B cell (primary cell): ENCODE data around the gene SLC2A4. TPM values are rescaled to one million over a fixed set of nuclear protein-coding genes. Genes with fewer than 3 reads are reported as not detected.

ENCODE experiments used
- ATAC-seq: fragments of 200-7000 bp; cut with Tn5 transposase; one replicate; pipeline ENCODE4 v1.10.0; 2021; ENCODE audit warnings: low read depth, mild to moderate bottlenecking, moderate number of reproducible peaks, moderate library complexity
- CTCF ChIA-PET: fragments of 350-600 bp; sonication (Branson Sonifier 250); formaldehyde crosslinking; loops from one replicate; lab custom pipeline; 2021; ENCODE audit warnings: antibody characterized with exemption, inconsistent platforms; lab: Charles Lee
- POLR2A ChIA-PET: fragments of 350-600 bp; sonication (Branson Sonifier 250); formaldehyde crosslinking; loops from one replicate; lab custom pipeline; 2021; ENCODE audit warnings: antibody characterized with exemption; lab: Charles Lee
- DNase-seq: peaks from one replicate; pipeline ENCODE4 v3.0.0; 2013
- H2AFZ ChIP-seq: 2 replicates; pipeline ENCODE4 v1.6.1; 2012; ENCODE audit warnings: mild to moderate bottlenecking, low read depth, low read length; ENCODE audit not compliant: insufficient read depth, poor library complexity, severe bottlenecking
- H3K27ac ChIP-seq, 2 donors: 1 replicate in 1 of 2; 2 replicates in 1 of 2; pipeline ENCODE4 v1.5.1; 2012 to 2013; ENCODE audit warnings: low read length in 2 of 2, mild to moderate bottlenecking in 2 of 2, moderate library complexity in 1 of 2
- H3K27me3 ChIP-seq, 4 experiments: fragments of 200-600 bp in 1 of 4; sonication (generic) in 1 of 4; replicated peaks in 1 of 4; 1 replicate in 2 of 4; 2 replicates in 2 of 4; pipeline versions ENCODE4 v1.6.1 to v1.7.0; 2013 to 2016; ENCODE audit warnings: low read length in 3 of 4, mild to moderate bottlenecking in 2 of 4, mixed read lengths in 1 of 4, moderate library complexity in 1 of 4; ENCODE audit not compliant: insufficient read depth in 4 of 4, control insufficient read depth in 3 of 4; ENCODE audit errors: control extremely low read depth in 1 of 4
- H3K36me3 ChIP-seq, 2 experiments: replicated peaks in 1 of 2; 1 replicate in 1 of 2; 2 replicates in 1 of 2; pipeline versions ENCODE4 v1.6.1 to v1.7.1; 2013; ENCODE audit warnings: low read length in 1 of 2; ENCODE audit not compliant: insufficient read depth in 2 of 2, control insufficient read depth in 1 of 2; ENCODE audit errors: control extremely low read depth in 1 of 2, extremely low read depth in 1 of 2
- H3K4me1 ChIP-seq, 2 donors: fragments of 200-600 bp in 1 of 2; sonication (generic) in 1 of 2; 1 replicate in 1 of 2; 2 replicates in 1 of 2; pipeline versions ENCODE4 v1.5.1 to v1.6.1; 2013 to 2017; ENCODE audit warnings: low read length in 2 of 2; ENCODE audit not compliant: control insufficient read depth in 2 of 2, insufficient read depth in 2 of 2
- H3K4me2 ChIP-seq: replicated peaks from 2 replicates; pipeline ENCODE3; 2012; ENCODE audit warnings: mild to moderate bottlenecking, low read depth, low read length; ENCODE audit not compliant: poor library complexity, severe bottlenecking
- H3K4me3 ChIP-seq, 5 experiments: fragments of 200-600 bp in 1 of 5; sonication (generic) in 1 of 5; 1 replicate in 3 of 5; 2 replicates in 2 of 5; pipeline versions ENCODE4 v1.5.1 to v1.7.0; 2011 to 2016; ENCODE audit warnings: low read length in 4 of 5, mild to moderate bottlenecking in 4 of 5, low read depth in 2 of 5, control low read depth in 1 of 5, moderate library complexity in 1 of 5; ENCODE audit not compliant: insufficient read depth in 1 of 5; ENCODE audit errors: control extremely low read depth in 1 of 5, extremely low read depth in 1 of 5
- H3K79me2 ChIP-seq: fragments of 200-600 bp; sonication (generic); one replicate; pipeline ENCODE4 v1.6.0; 2016; ENCODE audit warnings: low read length; ENCODE audit not compliant: control insufficient read depth, insufficient read depth
- H3K9ac ChIP-seq: fragments of 200-600 bp; sonication (generic); 2 replicates; pipeline ENCODE4 v1.6.1; 2017; ENCODE audit warnings: mild to moderate bottlenecking, low read length, moderate library complexity
- H3K9me3 ChIP-seq, 3 donors: one replicate each; pipeline versions ENCODE4 v1.6.1 to v1.7.1; 2013; ENCODE audit warnings: low read length in 2 of 3; ENCODE audit not compliant: control insufficient read depth in 2 of 3, insufficient read depth in 1 of 3; ENCODE audit errors: control extremely low read depth in 1 of 3
- H4K20me1 ChIP-seq: 2 replicates; pipeline ENCODE4 v1.6.0; 2012; ENCODE audit warnings: mild to moderate bottlenecking, low read length; ENCODE audit not compliant: insufficient read depth, control insufficient read depth, poor library complexity, severe bottlenecking
- H3K27ac Mint-ChIP-seq: one replicate; pipeline ENCODE4 v1.8.0; 2021; ENCODE audit warnings: mixed read lengths
- H3K27me3 Mint-ChIP-seq: one replicate; pipeline ENCODE4 v1.8.0; 2021; ENCODE audit warnings: mixed read lengths
- H3K4me1 Mint-ChIP-seq: one replicate; pipeline ENCODE4 v1.8.0; 2021; ENCODE audit warnings: mixed read lengths
- H3K4me3 Mint-ChIP-seq: one replicate; pipeline ENCODE4 v1.8.0; 2021; ENCODE audit warnings: mixed read lengths
- H3K9me3 Mint-ChIP-seq: one replicate; pipeline ENCODE4 v1.8.0; 2022; ENCODE audit warnings: mixed read lengths; ENCODE audit not compliant: insufficient read depth
- CTCF ChIP-seq: fragments of 200-600 bp; IDR thresholded peaks from one replicate; pipeline ENCODE4 v1.8.0; 2022; ENCODE audit warnings: antibody characterized with exemption, mild to moderate bottlenecking
- EZH2 ChIP-seq: IDR thresholded peaks from 2 replicates; pipeline ENCODE4 v1.6.1; 2012; ENCODE audit warnings: borderline replicate concordance, low read depth, mild to moderate bottlenecking, moderate library complexity, low read length; ENCODE audit not compliant: insufficient read depth, poor library complexity, severe bottlenecking
- WGBS: methylation state at CpG from one replicate; pipeline ENCODE4 v1.1.5; 2013; ENCODE audit warnings: missing lambda C conversion rate; ENCODE audit not compliant: insufficient coverage; 5-methylcytosine and 5-hydroxymethylcytosine counted together
- intact Hi-C: fragments of 100-400 bp; cut with micrococcal nuclease; formaldehyde crosslinking; loops from one replicate; pipeline ENCODE4 v1.10.0; 2022
- polyA plus RNA-seq: library from polyadenylated mRNA; depleted of rRNA; stranded (reverse); fragments of >200 nt; gene quantifications from 2 replicates; pipeline ENCODE4 v1.2.3, GENCODE V29; 2012
- total RNA-seq, 2 donors: library from RNA; stranded (reverse); fragments of 120-200 nt in 1 of 2; gene quantifications; 1 replicate in 1 of 2; 2 replicates in 1 of 2; pipeline versions ENCODE4 v1.2.3 to v1.2.4, GENCODE V29; 2013 to 2022

Gene SLC2A4
- total and polyA plus RNA-seq, 2 donors (not counting 1 experiment from before 2014, with no cell fraction given): not detected

- Mint-ChIP-seq H3K9me3 (no peaks in the 10 kb centered on the region), H3K27ac (no peak overlapping the region), H3K4me3 (peak overlapping the region; percentile 72), H3K4me1 (peaks cover 27% of the 10 kb centered on the region), H3K27me3 (peaks cover 23% of the 10 kb centered on the region)
- DNase-seq (no peak), ATAC-seq (no peak)
- Histone ChIP-seq H3K9me3 (peaks cover 0 to 4% (median 0%) of the 10 kb centered on the region in 3 donors), H3K27me3 (peaks cover 0 to 17% (median 8%) of the 10 kb centered on the region in 4 experiments), H2AFZ (peak overlapping the region; percentile 77), H3K4me3 (peak overlapping the region in 1 of 5 experiments; percentile 34), H3K79me2 (no peaks in the 10 kb centered on the region), H4K20me1 (no peaks in the 10 kb centered on the region), H3K4me2 (peak overlapping the region; percentile 99), H3K27ac (no peak overlapping the region), H3K4me1 (peaks cover 27 to 32% of the 10 kb centered on the region in 2 donors), H3K9ac (no peak overlapping the region), H3K36me3 (peaks cover 3 to 9% of the 10 kb centered on the region in 2 experiments)
- WGBS: 47% methylated on average over 4 of the region's 4 CpGs
- TF ChIP-seq CTCF (no peak), EZH2 (no peak)
- ChIA-PET CTCF (interaction anchor here (0.6 kb wide), 1 partner anchor 49 kb away, joined by 3 read pairs; no protein-coding TSS in a partner anchor), POLR2A (no interaction called here)
- intact Hi-C loops: loop anchor here (2.0 kb wide), 1 partner anchor 17 kb away; the partner anchor contains the start of gene SLC2A4
Observed at GRCh38 chr17:7263801-7264078, 17.8 kb upstream of the SLC2A4 start.

- H3K9me3 Mint-ChIP-seq: no peaks in the 10 kb centered on the region
- H3K4me3 Mint-ChIP-seq: no peak overlapping the region
Observed at GRCh38 chr17:7266784-7267183, 14.7 kb upstream of the SLC2A4 start.

More at GRCh38 chr17:7266784-7267183, 14.7 kb upstream of the SLC2A4 start:
- no peak overlapping the region for H3K27ac ChIP-seq
- CTCF ChIA-PET: interaction anchor here (0.7 to 1.7 kb wide), 4 partner anchors 11 to 210 kb away, joined by 3 to 5 read pairs (median 3); no protein-coding TSS in a partner anchor
- POLR2A ChIA-PET: no interaction called here
- H3K27ac Mint-ChIP-seq: no peak overlapping the region
- WGBS: no CpG with 5 or more reads among the region's 1 CpG
- H3K4me1 ChIP-seq: peaks cover 19% of the 10 kb centered on the region in 2 donors
- intact Hi-C loops: no loop called here
- H3K4me3 ChIP-seq: no peak overlapping the region
- H3K4me1 Mint-ChIP-seq: peaks cover 18% of the 10 kb centered on the region
- H3K27me3 Mint-ChIP-seq: peaks cover 30% of the 10 kb centered on the region
- H3K4me2 ChIP-seq: no peak overlapping the region
- H2AFZ ChIP-seq: no peak overlapping the region
- TF ChIP-seq EZH2 (no peak), CTCF (no peak)
- no peak for ATAC-seq
- H3K9me3 ChIP-seq: peaks cover 0 to 4% (median 0%) of the 10 kb centered on the region in 3 donors
- H3K9ac ChIP-seq: no peak overlapping the region
- H4K20me1 ChIP-seq: no peaks in the 10 kb centered on the region
- DNase-seq: no peak
- H3K36me3 ChIP-seq: no peaks in the 10 kb centered on the region
- peaks cover 0 to 20% (median 9%) of the 10 kb centered on the region in 4 experiments for H3K27me3 ChIP-seq
- no peaks in the 10 kb centered on the region for H3K79me2 ChIP-seq
